Transverse colon (tissue), 4 donors: ENCODE measurements around the gene TRAK1.

Experiments
- POLR2A ChIP-seq: fragments of 450-650 bp; IDR thresholded peaks from one replicate; pipeline ENCODE4 v1.6.1; 2016; ENCODE audit warnings: antibody characterized with exemption, mild to moderate bottlenecking, moderate library complexity
- POLR2AphosphoS5 ChIP-seq, 3 donors: sonication (generic); formaldehyde crosslinking; IDR thresholded peaks; one replicate each; pipeline ENCODE4 v1.6.1; 2016; ENCODE audit warnings: antibody characterized with exemption in 3 of 3
- TF ChIP-seq, protein P1 (sequence below), 5 experiments: fragments of 200-600 bp in 3 of 5; fragments of 450-650 bp in 2 of 5; sonication (generic) in 3 of 5; IDR thresholded peaks; 1 replicate in 2 of 5; 2 replicates in 3 of 5; pipeline ENCODE4 v1.5.1; 2016 to 2017; ENCODE audit warnings: antibody characterized with exemption in 5 of 5, inconsistent platforms in 3 of 5, mild to moderate bottlenecking in 2 of 5, moderate library complexity in 1 of 5

DNA sequence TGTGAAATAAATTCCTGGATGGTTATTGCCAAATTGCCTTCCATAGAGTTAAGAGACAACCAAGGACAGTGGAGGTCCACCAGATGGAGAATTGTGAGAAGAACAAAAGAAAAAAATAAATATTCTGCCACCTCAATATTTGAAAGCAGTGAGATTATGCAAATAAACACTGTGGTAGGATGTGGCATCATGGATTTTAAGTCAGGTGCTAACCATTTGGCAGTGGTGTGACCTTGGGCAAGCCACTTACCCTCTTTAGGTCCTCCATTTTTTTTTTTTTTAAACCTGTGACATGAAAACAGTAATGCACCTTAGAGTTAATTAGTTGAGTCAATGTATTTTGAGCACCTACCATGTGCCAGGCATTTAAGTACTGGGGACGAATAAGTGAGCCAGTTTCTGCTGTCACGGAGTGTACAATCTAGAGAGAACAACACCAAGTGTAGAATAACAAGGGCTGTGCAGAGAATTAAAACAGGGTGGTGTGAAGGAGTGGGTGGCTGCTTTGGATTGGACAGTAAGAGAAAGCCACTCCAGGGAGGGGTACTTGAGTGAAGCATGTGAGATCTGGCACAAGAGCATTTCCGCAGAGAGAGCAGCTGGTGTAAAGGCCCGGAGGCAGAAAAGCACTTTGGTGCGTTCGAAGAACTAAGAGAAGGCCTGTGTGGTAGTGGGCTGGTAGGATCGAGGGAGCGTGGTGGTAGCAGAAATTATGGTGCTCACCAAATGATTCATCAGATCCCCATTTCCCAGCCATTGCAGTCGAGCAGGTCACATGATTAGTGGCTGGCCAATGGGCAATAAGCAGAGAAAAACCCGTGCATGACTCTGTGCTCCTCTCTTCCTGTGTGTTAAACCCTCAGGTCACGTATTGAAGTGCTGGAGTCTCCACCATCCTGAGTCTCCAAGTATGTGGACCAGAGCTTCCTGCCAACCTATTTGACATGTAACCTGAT is 135.6 kb downstream of the TRAK1 start:
- TF ChIP-seq POLR2AphosphoS5 (IDR thresholded peaks at IDR 0.05) (no peak), POLR2A (no peak)
- TF ChIP-seq, protein P1, sequence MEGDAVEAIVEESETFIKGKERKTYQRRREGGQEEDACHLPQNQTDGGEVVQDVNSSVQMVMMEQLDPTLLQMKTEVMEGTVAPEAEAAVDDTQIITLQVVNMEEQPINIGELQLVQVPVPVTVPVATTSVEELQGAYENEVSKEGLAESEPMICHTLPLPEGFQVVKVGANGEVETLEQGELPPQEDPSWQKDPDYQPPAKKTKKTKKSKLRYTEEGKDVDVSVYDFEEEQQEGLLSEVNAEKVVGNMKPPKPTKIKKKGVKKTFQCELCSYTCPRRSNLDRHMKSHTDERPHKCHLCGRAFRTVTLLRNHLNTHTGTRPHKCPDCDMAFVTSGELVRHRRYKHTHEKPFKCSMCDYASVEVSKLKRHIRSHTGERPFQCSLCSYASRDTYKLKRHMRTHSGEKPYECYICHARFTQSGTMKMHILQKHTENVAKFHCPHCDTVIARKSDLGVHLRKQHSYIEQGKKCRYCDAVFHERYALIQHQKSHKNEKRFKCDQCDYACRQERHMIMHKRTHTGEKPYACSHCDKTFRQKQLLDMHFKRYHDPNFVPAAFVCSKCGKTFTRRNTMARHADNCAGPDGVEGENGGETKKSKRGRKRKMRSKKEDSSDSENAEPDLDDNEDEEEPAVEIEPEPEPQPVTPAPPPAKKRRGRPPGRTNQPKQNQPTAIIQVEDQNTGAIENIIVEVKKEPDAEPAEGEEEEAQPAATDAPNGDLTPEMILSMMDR (IDR thresholded peaks at IDR 0.05) = no peak
